Activated CD8-positive, alpha-beta T cell treated with anti-CD3 and anti-CD28 coated beads for 36 hours (primary cell): ENCODE data around the gene MAPK6. TPM values are rescaled to one million over a fixed set of nuclear protein-coding genes. Genes with fewer than 3 reads are reported as not detected.
A peak's percentile ranks its signal among the peaks of the same experiment; 100 is the strongest.

Source experiments
- ATAC-seq: fragments of 200-7000 bp; cut with Tn5 transposase; one replicate; pipeline ENCODE4 v1.10.0; 2021; ENCODE audit warnings: mild to moderate bottlenecking, moderate library complexity
- CTCF ChIA-PET: fragments of 350-600 bp; sonication (Branson Sonifier 250); formaldehyde crosslinking; loops from one replicate; lab custom pipeline; 2021; ENCODE audit warnings: antibody characterized with exemption; lab: Charles Lee
- POLR2A ChIA-PET: fragments of 350-600 bp; sonication (Branson Sonifier 250); formaldehyde crosslinking; loops from one replicate; lab custom pipeline; 2021; ENCODE audit warnings: antibody characterized with exemption; lab: Charles Lee
- DNase-seq: peaks from one replicate; pipeline ENCODE4 v3.0.0-alpha.2; 2020
- H3K27ac Mint-ChIP-seq: one replicate; pipeline ENCODE4 v1.8.0; 2021; ENCODE audit warnings: mild to moderate bottlenecking, mixed read lengths
- H3K27me3 Mint-ChIP-seq: one replicate; pipeline ENCODE4 v1.8.0; 2021; ENCODE audit warnings: mixed read lengths
- H3K36me3 Mint-ChIP-seq: one replicate; pipeline ENCODE4 v1.8.0; 2021; ENCODE audit warnings: low read depth, mixed read lengths
- H3K4me1 Mint-ChIP-seq: one replicate; pipeline ENCODE4 v1.8.0; 2021; ENCODE audit warnings: low read depth, mixed read lengths
- H3K4me3 Mint-ChIP-seq: one replicate; pipeline ENCODE4 v1.8.0; 2021; ENCODE audit warnings: mild to moderate bottlenecking, moderate library complexity, mixed read lengths
- H3K9me3 Mint-ChIP-seq: one replicate; pipeline ENCODE4 v1.8.0; 2021; ENCODE audit warnings: mixed read lengths
- intact Hi-C: fragments of 100-400 bp; cut with micrococcal nuclease; formaldehyde crosslinking; loops from one replicate; pipeline ENCODE4 v1.10.0; 2022
- total RNA-seq, 2 experiments: library from RNA; stranded (reverse); gene quantifications; one replicate each; pipeline ENCODE4 v1.2.3, GENCODE V29; 2021
- TF ChIP-seq, protein P1 (sequence below): fragments of 200-600 bp; IDR thresholded peaks from one replicate; pipeline ENCODE4 v1.8.0; 2022; ENCODE audit warnings: antibody characterized with exemption, mild to moderate bottlenecking

MAPK6 gene
- total RNA-seq, 2 experiments from 2014 or later: 40.5 to 42.2 TPM

DNA sequence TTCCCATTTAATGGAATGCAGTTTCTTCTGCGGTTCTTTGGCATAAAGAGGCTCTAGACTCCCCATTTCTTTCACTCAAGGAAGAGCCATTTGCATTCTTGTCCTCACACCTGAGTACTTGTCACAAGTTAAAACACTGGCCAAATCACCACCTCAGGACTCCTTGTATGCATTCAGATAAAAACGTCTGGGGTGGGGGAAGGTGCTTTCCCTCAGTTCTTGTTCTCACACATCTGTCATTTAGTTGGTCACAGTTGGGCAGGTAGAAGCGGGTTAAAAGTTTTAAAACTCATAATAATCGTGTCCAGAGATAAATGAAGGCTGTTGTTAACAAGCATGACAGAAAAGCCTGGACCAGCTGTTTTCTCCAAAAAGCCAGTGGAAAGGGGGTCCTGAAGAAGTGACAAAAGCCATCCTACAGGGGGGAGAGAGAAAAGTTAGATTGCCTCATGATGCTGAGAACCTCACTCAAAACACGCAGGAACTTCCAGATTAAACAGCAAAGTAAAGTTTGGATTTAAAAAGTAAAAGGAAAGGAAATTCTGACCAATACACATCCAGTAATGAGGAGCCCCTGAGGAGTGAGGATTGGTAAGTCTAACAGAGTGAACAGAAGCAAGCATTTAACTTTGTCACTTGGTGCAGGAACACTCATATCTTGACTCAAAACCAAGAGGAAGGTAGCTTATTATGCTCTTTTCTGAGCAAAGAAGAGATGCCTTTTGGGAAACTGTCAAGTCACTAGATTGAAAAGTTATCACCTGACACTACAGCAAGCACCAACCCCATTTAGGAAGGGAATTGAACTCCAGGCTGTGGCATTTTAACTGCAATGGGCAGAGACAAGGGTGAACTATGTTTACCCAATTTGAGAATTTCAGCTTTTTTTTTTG is 90.8 kb downstream of the MAPK6 start:
- POLR2A ChIA-PET: interaction anchor here (0.6 kb wide), 1 partner anchor 90 kb away, joined by 3 read pairs; no protein-coding TSS in a partner anchor
- Mint-ChIP-seq H3K4me1 (no peaks in the 10 kb centered on the region), H3K27me3 (peaks cover 29% of the 10 kb centered on the region), H3K4me3 (no peak overlapping the region), H3K36me3 (no peaks in the 10 kb centered on the region), H3K9me3 (no peaks in the 10 kb centered on the region), H3K27ac (no peak overlapping the region)
- intact Hi-C loops: no loop called here
- CTCF ChIA-PET: interaction anchor here (0.9 to 1.4 kb wide), 3 partner anchors 12 to 221 kb away, joined by 3 to 5 read pairs (median 3); no protein-coding TSS in a partner anchor
- DNase-seq (no peak), ATAC-seq (no peak)
- TF ChIP-seq, protein P1, sequence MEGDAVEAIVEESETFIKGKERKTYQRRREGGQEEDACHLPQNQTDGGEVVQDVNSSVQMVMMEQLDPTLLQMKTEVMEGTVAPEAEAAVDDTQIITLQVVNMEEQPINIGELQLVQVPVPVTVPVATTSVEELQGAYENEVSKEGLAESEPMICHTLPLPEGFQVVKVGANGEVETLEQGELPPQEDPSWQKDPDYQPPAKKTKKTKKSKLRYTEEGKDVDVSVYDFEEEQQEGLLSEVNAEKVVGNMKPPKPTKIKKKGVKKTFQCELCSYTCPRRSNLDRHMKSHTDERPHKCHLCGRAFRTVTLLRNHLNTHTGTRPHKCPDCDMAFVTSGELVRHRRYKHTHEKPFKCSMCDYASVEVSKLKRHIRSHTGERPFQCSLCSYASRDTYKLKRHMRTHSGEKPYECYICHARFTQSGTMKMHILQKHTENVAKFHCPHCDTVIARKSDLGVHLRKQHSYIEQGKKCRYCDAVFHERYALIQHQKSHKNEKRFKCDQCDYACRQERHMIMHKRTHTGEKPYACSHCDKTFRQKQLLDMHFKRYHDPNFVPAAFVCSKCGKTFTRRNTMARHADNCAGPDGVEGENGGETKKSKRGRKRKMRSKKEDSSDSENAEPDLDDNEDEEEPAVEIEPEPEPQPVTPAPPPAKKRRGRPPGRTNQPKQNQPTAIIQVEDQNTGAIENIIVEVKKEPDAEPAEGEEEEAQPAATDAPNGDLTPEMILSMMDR: no peak

DNA sequence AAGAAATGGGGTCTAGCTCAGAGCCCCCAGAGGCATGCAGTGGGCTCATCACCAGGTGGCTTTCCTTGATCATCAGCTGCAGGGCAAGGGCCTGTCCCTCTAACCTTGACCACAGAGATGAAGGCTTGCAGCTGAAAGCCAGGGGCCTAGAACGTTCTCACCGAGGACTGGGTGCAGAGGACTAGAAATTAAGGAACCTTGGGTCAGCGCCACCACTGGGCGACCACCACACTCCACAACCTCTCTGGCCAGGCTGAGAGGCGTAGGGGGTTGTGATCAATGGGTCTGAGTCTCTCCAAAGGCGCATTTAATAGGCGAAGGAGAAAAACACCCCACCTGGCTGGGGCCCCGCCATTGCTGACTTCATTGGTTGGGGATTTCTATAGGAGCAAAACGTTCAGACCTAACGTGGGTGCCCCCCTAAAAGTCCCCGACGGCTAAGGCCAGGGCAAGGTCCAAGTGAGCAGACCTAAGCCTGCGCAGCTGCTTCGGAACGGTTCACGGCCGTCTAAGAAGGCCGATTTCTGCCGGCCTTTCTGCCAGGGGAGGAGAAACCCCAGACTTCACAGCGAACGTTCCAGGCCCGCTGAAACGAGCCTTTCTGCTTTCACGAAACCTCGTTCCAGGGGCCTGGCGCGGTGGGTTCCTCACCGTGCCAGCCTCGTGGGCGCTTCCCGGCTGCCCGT is 92.6 kb downstream of the MAPK6 start:
- peaks cover 29% of the 10 kb centered on the region for H3K27me3 Mint-ChIP-seq
- intact Hi-C loops: no loop called here

DNA sequence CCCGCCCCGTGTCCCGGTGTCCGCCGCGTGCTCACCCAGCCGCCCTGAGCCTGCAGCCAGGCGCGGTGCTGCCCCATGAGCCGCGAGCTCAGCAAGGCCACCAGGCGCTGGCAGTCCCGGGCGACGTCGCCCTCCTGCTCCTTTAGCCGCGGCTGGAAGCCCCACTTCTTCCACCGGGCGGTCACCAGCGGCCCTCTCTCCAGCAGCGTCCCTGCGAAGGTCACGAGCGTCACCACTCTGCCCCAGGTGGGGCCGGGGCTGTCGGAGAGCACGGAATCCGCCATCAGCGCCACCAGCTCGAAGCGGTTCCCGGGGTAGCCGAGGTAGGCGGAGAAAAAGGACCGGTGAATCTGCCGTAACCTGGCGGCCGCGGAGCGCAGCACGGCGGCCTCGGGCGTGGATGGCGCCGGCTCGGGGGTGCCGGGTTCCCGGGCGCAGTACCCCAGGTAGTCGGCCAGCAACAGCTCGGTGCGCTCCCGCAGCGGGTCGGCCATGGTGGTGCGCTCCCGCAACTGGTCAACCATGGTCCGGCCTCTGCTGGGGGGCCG is 93.3 kb downstream of the MAPK6 start:
- Mint-ChIP-seq H3K27me3 (peaks cover 29% of the 10 kb centered on the region), H3K27ac (no peak overlapping the region), H3K9me3 (no peaks in the 10 kb centered on the region), H3K4me3 (peak overlapping the region; percentile 64), H3K4me1 (peaks cover 7% of the 10 kb centered on the region), H3K36me3 (no peaks in the 10 kb centered on the region)
- intact Hi-C loops: no loop called here
- peak; percentile 87 for ATAC-seq
- ChIA-PET POLR2A (interaction anchor here (0.6 to 1.1 kb wide), 2 partner anchors 10 to 29 kb away, joined by 3 read pairs; no protein-coding TSS in a partner anchor), CTCF (interaction anchor here (0.7 to 1.4 kb wide), 6 partner anchors 29 to 134 kb away, joined by 3 to 4 read pairs (median 3); no protein-coding TSS in a partner anchor)
- DNase-seq: peak; percentile 54
- TF ChIP-seq, protein P1: peak; percentile 13

More for the DNA sequence above, 92.6 kb downstream of the MAPK6 start:
- Mint-ChIP-seq H3K27ac (no peak overlapping the region), H3K4me1 (peaks cover 7% of the 10 kb centered on the region), H3K9me3 (no peaks in the 10 kb centered on the region), H3K36me3 (no peaks in the 10 kb centered on the region), H3K4me3 (no peak overlapping the region)
- ChIA-PET CTCF (interaction anchor here (0.7 to 1.4 kb wide), 7 partner anchors 28 to 223 kb away, joined by 3 to 5 read pairs (median 3); no protein-coding TSS in a partner anchor), POLR2A (interaction anchor here (1.1 kb wide), 1 partner anchor 28 kb away, joined by 3 read pairs; no protein-coding TSS in a partner anchor)
- no peak for ATAC-seq
- DNase-seq: no peak
- TF ChIP-seq, protein P1: no peak

DNA sequence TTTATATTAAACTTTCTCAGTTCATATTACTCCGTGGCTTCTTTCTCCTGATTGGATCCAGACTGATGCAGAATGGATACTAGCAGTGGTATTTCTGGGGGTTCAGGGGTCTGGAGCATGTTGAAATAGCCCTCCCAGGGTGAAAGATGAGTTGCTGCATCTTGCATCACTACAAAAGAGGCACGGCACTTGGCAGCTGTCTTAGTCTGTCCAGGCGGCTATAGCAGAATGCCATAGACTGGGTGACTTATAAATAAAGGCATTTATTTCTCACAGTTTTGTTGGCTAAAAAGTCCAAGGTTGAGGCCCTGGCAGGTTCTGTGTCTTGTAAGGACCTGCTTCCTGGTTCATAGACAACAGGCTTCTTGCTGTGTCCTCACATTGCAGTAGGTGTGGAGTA is 94.2 kb downstream of the MAPK6 start:
- DNase-seq (no peak), ATAC-seq (no peak)
- intact Hi-C loops: no loop called here
- ChIA-PET POLR2A (no interaction called here), CTCF (interaction anchor here (1.4 kb wide), 1 partner anchor 95 kb away, joined by 4 read pairs; no protein-coding TSS in a partner anchor)
- H3K36me3 Mint-ChIP-seq: no peaks in the 10 kb centered on the region
- TF ChIP-seq, protein P1: no peak
- no peaks in the 10 kb centered on the region for H3K9me3 Mint-ChIP-seq
- H3K4me3 Mint-ChIP-seq: no peak overlapping the region
- peaks cover 7% of the 10 kb centered on the region for H3K4me1 Mint-ChIP-seq
- peaks cover 27% of the 10 kb centered on the region for H3K27me3 Mint-ChIP-seq
- no peak overlapping the region for H3K27ac Mint-ChIP-seq
